Activated B cell treated with CpG ODN at 0.5 μM for 24 hours (primary cell): ENCODE measurements around the gene PIAS3. TPM values are rescaled to one million over a fixed set of nuclear protein-coding genes. Genes with fewer than 3 reads are reported as not detected.

Experiments used
- ATAC-seq: fragments of 200-7000 bp; cut with Tn5 transposase; one replicate; pipeline ENCODE4 v1.10.0; 2021; ENCODE audit warnings: low read depth, mild to moderate bottlenecking, moderate library complexity
- CTCF ChIA-PET: fragments of 350-600 bp; sonication (Branson Sonifier 250); formaldehyde crosslinking; loops from one replicate; lab custom pipeline; 2021; ENCODE audit warnings: antibody characterized with exemption; lab: Charles Lee
- POLR2A ChIA-PET: fragments of 350-600 bp; sonication (Branson Sonifier 250); formaldehyde crosslinking; loops from one replicate; lab custom pipeline; 2021; ENCODE audit warnings: antibody characterized with exemption; lab: Charles Lee
- DNase-seq: peaks from one replicate; pipeline ENCODE4 v3.0.0; 2022
- H3K27ac Mint-ChIP-seq: one replicate; pipeline ENCODE4 v1.8.0; 2020; ENCODE audit warnings: mixed read lengths
- H3K27me3 Mint-ChIP-seq: one replicate; pipeline ENCODE4 v1.8.0; 2021; ENCODE audit warnings: mixed read lengths
- H3K36me3 Mint-ChIP-seq: one replicate; pipeline ENCODE4 v1.8.0; 2021; ENCODE audit warnings: low read depth, mixed read lengths
- H3K4me1 Mint-ChIP-seq: one replicate; pipeline ENCODE4 v1.8.0; 2021; ENCODE audit warnings: mixed read lengths
- H3K4me3 Mint-ChIP-seq: one replicate; pipeline ENCODE4 v1.8.0; 2020; ENCODE audit warnings: mild to moderate bottlenecking, mixed read lengths
- H3K9me3 Mint-ChIP-seq: one replicate; pipeline ENCODE4 v1.8.0; 2020; ENCODE audit warnings: mixed read lengths
- CTCF ChIP-seq: fragments of 200-600 bp; IDR thresholded peaks from one replicate; pipeline ENCODE4 v1.8.0; 2022; ENCODE audit warnings: antibody characterized with exemption, mild to moderate bottlenecking
- intact Hi-C: fragments of 100-400 bp; cut with micrococcal nuclease; formaldehyde crosslinking; loops from one replicate; pipeline ENCODE4 v1.15.1; 2024
- total RNA-seq: library from RNA; stranded (reverse); gene quantifications from 2 replicates; pipeline ENCODE4 v1.2.3, GENCODE V29; 2022

PIAS3 gene
- total RNA-seq, 1 donor from 2014 or later = 30.9 TPM

GRCh38 chr1:145898756-145899155, 39.9 kb upstream of the PIAS3 start:
- no peak for ATAC-seq
- no peak for TF ChIP-seq CTCF
- H3K27me3 Mint-ChIP-seq = no peaks in the 10 kb centered on the region
- H3K9me3 Mint-ChIP-seq = no peaks in the 10 kb centered on the region
- CTCF ChIA-PET = no interaction called here
- no peaks in the 10 kb centered on the region for H3K4me1 Mint-ChIP-seq
- no peak for DNase-seq
- no peak overlapping the region for H3K4me3 Mint-ChIP-seq
- H3K36me3 Mint-ChIP-seq = peaks cover 1% of the 10 kb centered on the region
- H3K27ac Mint-ChIP-seq = no peak overlapping the region
- intact Hi-C loops = no loop called here
- POLR2A ChIA-PET = interaction anchor here (0.8 kb wide), 1 partner anchor 41 kb away, joined by 3 read pairs; no protein-coding TSS in a partner anchor

DNA sequence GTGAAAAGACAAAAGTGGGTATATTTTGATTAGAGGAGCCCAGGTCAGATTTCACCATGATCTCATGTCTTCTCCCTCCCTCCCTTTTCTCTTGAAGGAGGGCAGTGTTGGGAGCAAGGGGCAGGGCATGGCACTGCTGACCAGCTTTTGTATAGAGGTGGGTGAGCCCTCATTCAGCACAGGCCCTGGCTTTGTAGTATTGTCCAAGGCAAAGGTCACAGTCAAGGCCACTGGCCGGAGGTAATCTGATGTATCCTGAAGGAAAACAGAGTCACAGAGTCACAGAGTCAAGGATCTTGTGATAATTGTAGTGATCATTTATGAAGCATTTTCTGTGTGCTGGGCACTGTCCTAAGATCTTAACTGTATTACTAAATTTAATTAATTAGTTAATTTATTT, 39.1 kb upstream of the PIAS3 start:
- TF ChIP-seq CTCF = no peak
- CTCF ChIA-PET = no interaction called here

DNA sequence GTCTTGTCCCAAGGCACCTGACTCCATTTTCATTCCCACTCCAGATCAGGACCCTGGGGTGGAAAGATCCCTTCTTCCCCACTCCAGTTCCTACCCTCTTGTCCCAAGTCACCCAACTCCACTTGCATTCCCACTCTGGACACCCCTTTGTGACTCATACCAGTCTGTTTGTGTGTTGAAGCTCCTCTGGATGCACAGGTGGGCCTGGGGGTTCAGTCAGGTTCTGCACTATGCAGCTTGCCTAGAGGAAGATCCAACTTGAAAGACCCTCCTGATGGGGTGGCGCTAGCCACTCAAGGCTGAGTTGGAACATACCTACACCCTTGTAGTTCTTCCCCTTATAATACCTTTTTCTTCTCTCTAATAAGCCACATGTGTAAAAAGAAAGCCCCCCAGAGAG, 36.6 kb upstream of the PIAS3 start:
- Mint-ChIP-seq H3K27me3 (no peaks in the 10 kb centered on the region), H3K4me3 (no peak overlapping the region), H3K36me3 (peaks cover 1% of the 10 kb centered on the region), H3K27ac (no peak overlapping the region), H3K9me3 (no peaks in the 10 kb centered on the region), H3K4me1 (no peaks in the 10 kb centered on the region)
- ChIA-PET POLR2A (interaction anchor here (0.6 to 1.2 kb wide), 2 partner anchors 9 to 32 kb away, joined by 4 to 5 read pairs; partner anchors contain the start of gene RBM8A), CTCF (interaction anchor here (0.6 to 1.5 kb wide), 2 partner anchors 13 to 69 kb away, joined by 3 to 4 read pairs; partner anchors contain the start of genes ANKRD34A and POLR3GL)
- intact Hi-C loops = no loop called here
- DNase-seq (no peak), ATAC-seq (no peak)
- no peak for TF ChIP-seq CTCF

More for the DNA sequence above, 39.1 kb upstream of the PIAS3 start:
- DNase-seq (no peak), ATAC-seq (no peak)
- no peaks in the 10 kb centered on the region for H3K27me3 Mint-ChIP-seq
- no peaks in the 10 kb centered on the region for H3K4me1 Mint-ChIP-seq
- intact Hi-C loops = no loop called here
- H3K4me3 Mint-ChIP-seq = no peak overlapping the region
- POLR2A ChIA-PET = no interaction called here
- H3K36me3 Mint-ChIP-seq = peaks cover 1% of the 10 kb centered on the region
- H3K9me3 Mint-ChIP-seq = no peaks in the 10 kb centered on the region
- H3K27ac Mint-ChIP-seq = no peak overlapping the region

DNA sequence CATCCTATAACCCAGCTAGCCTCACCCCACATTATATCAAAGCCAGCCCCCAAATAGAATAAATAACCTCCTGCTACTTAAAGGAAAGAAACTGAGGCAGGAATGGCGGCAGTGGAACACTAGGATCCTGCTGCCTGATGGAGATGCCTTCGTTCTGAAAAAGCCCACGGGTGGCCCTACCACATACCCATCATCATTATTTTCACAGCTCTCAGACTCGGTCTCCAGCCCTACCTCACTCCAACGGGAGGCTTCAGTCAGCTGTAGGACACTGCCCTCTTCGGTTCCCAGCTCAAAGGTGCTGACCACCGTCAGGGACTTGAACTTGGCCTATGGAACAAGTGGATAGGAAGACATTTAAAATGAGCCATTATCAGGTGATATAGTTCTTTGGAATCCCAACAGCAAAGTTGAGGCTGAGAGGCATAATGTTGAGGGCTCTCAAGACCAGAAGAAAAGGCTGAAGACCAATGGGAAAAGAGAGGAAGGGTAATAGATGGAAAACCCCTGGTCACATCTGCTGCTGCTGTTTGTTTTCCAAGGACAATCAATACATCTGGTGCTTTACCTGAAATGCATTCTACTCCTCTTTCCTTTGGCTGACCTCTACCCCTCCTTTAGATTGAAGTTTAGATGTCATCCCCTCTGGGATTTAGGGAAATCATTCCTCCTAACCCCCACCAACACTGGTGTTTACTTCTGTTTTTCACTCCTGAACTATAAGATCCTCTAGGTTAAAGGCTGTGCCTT, 34.6 kb upstream of the PIAS3 start:
- no peaks in the 10 kb centered on the region for H3K4me1 Mint-ChIP-seq
- no peak for TF ChIP-seq CTCF
- intact Hi-C loops = loop anchor here (2.0 kb wide), 1 partner anchor 17 kb away; the partner anchor contains the start of gene ITGA10
- no peak overlapping the region for H3K4me3 Mint-ChIP-seq
- CTCF ChIA-PET = interaction anchor here (0.8 to 2.4 kb wide), 3 partner anchors 16 to 118 kb away, joined by 4 to 12 read pairs (median 4); partner anchors contain the start of genes ITGA10 and PEX11B
- DNase-seq = no peak
- no peaks in the 10 kb centered on the region for H3K36me3 Mint-ChIP-seq
- no peaks in the 10 kb centered on the region for H3K9me3 Mint-ChIP-seq
- no peak overlapping the region for H3K27ac Mint-ChIP-seq
- no peaks in the 10 kb centered on the region for H3K27me3 Mint-ChIP-seq
- no peak for ATAC-seq
- POLR2A ChIA-PET = no interaction called here

DNA sequence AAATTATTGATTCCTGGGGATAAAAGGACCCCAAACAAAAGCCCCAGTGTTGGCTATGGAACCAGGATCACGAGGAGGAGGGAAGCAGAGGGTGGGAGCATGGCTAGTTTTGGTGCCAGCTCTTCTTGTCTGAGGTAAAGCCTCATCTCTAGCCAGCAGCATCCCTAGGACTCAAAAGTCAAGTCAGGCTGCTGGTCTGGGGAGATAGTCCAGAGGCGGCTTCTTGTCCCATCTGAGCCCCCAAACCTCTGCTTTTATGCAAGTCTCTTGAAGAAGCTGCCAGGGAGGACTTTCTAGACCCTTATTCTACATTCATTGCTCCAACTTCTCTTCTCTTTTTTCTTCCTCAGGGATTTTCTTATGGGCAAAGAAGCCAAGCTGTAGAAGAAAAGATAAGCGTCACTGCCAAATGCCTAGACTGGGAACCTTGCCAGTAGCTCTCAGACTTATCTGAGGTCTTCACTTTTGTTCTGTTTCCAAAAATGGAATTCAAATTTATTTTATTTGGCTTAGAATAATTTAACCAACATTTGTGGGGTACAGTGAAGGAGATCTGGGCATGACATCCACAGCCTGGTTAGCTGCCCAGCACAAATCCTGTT, 33.7 kb upstream of the PIAS3 start:
- no peak for DNase-seq
- intact Hi-C loops = loop anchor here (2.0 kb wide), 1 partner anchor 18 kb away; the partner anchor contains the start of gene ITGA10
- Mint-ChIP-seq H3K9me3 (no peaks in the 10 kb centered on the region), H3K4me1 (no peaks in the 10 kb centered on the region), H3K36me3 (no peaks in the 10 kb centered on the region), H3K27ac (no peak overlapping the region), H3K27me3 (no peaks in the 10 kb centered on the region), H3K4me3 (no peak overlapping the region)
- no peak for ATAC-seq
- no peak for TF ChIP-seq CTCF
- ChIA-PET POLR2A (interaction anchor here (0.5 to 1.3 kb wide), 3 partner anchors 26 to 37 kb away, joined by 3 read pairs; partner anchors contain the start of genes PEX11B and RBM8A), CTCF (interaction anchor here (0.8 to 2.4 kb wide), 10 partner anchors 13 to 119 kb away, joined by 3 to 12 read pairs (median 4); partner anchors contain the start of genes ITGA10, NUDT17, PEX11B and PIAS3)
